Omental fat pad (tissue), 4 donors: ENCODE data around the gene STAM2. TPM values are rescaled to one million over a fixed set of nuclear protein-coding genes. Genes with fewer than 3 reads are reported as not detected.

ENCODE experiments used
- ATAC-seq: fragments of 150-250 bp; one replicate; pipeline ENCODE4 v1.9.1; 2016; ENCODE audit warnings: mild to moderate bottlenecking, moderate library complexity; ENCODE audit not compliant: low FRiP score
- DNase-seq: peaks from one replicate; pipeline ENCODE4 v3.0.0-alpha.2; 2019; ENCODE audit warnings: low spot score
- CTCF ChIP-seq, 3 donors: fragments of 450-650 bp; IDR thresholded peaks; one replicate each; pipeline ENCODE4 v1.5.1; 2016 to 2017; ENCODE audit warnings: antibody characterized with exemption in 3 of 3, mild to moderate bottlenecking in 3 of 3, moderate library complexity in 2 of 3
- total RNA-seq, 4 donors: library from RNA; depleted of rRNA; stranded (reverse); fragments of >200 nt; gene quantifications; one replicate each; pipeline ENCODE4 v1.1.0, GENCODE V29; 2016

Gene STAM2
- total RNA-seq = 10 to 100 TPM; 23.9 to 47.8 (median 33.4) TPM

- DNase-seq (peak; percentile 70), ATAC-seq (peak; percentile 97)
- TF ChIP-seq CTCF (IDR thresholded peaks at IDR 0.05) = peak in 2 of 3 donors; percentile 73 to 87
Observed at GRCh38 chr2:152175368-152176112, at the start of gene STAM2. Gene STAM2 (minus strand): TSS chr2:152175763. CDS start chr2:152175642, 121 bp downstream.

- no peak for TF ChIP-seq CTCF (IDR thresholded peaks at IDR 0.05)
- no peak for DNase-seq
- ATAC-seq = no peak
Observed at GRCh38 chr2:152223977-152224376, 48.4 kb upstream of the STAM2 start.

- ATAC-seq (no peak), DNase-seq (no peak)
- TF ChIP-seq CTCF (IDR thresholded peaks at IDR 0.05) = no peak
Observed at GRCh38 chr2:152222975-152223637, 47.5 kb upstream of the STAM2 start.

- DNase-seq = no peak
- TF ChIP-seq CTCF (IDR thresholded peaks at IDR 0.05) = no peak
- ATAC-seq = no peak
Observed at GRCh38 chr2:152221839-152222238, 46.3 kb upstream of the STAM2 start.

GRCh38 chr2:152219077-152219828 lies 43.7 kb upstream of the STAM2 start:
- DNase-seq (no peak), ATAC-seq (no peak)
- TF ChIP-seq CTCF (IDR thresholded peaks at IDR 0.05) = no peak

- TF ChIP-seq CTCF (IDR thresholded peaks at IDR 0.05) = no peak
- ATAC-seq (no peak), DNase-seq (no peak)
Observed at GRCh38 chr2:152201466-152201830, 25.9 kb upstream of the STAM2 start.
